NCI-H2107 treated with DMSO at 0.1 percent for 48 hours (cell line): Measurements from ENCODE around the gene RRAGC.
"Not testable (repeated sequence)": the region's sequence is repeated elsewhere in the genome, so short reads cannot be mapped to it uniquely, and the experiment has no call there.

Experiments
- DNase-seq: peaks from one replicate; lab custom pipeline; 2025; ENCODE audit not compliant: unreplicated experiment; lab: John Stamatoyannopoulos, UW

Gene RRAGC

DNA sequence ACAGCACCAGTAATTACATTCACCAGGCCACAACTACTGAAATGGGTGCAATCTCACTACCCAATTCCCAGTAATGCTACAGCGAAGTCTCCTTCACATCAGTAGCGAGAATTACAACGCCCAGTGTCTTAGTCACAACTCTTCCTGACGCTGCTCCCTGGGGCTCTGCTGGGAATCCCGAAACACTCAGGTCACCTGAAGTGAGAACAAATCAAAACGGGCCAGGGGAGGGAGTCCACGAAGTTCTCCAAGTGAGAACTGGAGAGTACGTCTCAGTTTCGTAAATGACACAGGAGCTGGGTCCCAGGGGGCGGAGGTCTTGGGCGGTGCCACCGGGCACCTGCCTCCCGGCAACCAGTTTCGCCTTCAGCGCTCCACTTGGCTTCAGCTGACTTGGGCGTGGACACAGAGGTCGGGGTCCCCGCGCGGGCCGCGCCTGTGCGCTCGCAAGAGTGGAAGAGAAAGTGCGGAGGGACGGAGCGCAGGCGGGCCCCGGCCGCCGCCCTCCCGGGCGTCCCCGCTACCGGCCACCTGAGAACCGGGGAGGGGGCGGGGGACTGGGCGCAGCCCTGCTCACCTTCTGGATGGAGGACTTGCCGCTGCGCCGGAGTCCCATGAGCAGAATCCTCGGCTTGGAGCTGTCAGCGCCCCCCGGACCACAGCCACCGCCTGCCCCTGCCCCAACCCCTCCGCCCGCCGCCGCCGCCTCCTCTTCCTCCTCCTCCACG lies 575 bp downstream of the RRAGC start:
- peak; percentile 100 for DNase-seq

DNA sequence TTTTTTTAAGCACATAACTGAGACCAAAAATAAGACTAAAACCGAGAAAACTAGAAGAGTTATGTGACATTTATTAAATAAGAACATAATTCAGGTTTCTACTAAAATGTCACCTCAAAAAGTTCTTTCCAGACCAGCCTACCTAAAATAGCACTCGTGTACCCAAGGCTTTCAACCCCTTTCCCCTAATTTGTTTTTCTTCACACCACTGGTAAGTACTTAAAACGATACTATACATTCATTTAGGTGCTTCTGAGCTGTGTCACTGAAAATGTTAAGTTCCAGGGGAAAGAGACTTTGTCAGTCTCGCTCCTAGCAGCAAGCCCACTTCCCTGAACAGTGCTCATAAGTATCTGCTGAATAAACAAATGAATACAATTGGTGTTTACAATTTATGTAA lies 6.8 kb downstream of the RRAGC start:
- DNase-seq = no peak

DNA sequence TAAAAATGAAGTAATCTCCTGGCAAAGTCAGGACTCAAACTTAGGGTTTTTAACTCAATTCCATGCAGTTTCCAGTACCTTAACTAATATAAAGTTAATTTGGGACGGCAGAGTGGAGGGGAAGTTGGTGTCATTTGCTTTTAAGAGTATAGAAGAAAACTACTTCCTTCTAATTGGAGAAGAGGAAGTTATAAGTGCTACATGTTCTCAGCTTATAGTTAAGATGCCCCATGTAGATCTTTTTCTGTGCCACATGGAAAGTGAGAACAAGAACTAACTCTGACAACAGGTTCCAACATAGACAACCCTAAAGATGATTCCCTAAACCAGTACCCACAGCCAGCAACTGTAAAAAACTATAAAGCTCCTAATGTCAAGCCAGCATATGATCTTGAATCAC lies 11.5 kb downstream of the RRAGC start:
- no peak for DNase-seq

DNA sequence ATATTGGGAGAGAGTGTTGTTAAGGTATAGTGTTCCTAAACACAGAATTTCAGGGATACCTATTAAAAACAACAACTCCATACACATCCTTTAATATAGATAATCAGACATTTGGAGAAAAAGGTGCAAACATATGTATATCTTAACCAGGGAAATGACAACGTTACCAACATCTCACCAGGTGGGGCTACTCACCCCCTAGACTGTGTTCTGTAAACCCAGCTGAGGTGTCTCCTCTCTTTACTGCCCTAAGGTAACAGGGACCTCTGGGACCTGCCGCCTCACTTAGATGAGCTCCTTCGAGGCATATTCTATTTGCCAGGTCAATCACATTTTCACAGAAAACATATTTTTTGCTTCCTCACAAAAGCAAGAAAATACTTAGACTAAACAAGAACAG lies 13.4 kb downstream of the RRAGC start:
- DNase-seq = no peak

DNA sequence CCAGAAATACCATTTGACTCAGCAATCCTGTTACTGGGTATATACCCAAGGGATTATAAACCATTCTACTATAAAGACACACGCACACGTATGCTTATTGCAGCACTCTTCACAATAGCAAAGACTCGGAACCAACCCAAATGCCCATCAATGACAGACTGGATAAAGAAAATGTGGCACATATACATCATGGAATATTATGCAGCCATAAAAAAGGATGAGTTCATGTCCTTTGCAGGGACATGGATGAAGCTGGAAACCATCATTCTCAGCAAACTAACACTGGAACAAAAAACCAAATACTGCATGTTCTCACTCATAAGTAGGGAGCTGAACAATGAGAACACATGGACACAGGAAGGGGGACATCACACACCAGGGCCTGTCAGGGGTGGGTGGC lies 14.5 kb downstream of the RRAGC start:
- DNase-seq = not testable (repeated sequence)

DNA sequence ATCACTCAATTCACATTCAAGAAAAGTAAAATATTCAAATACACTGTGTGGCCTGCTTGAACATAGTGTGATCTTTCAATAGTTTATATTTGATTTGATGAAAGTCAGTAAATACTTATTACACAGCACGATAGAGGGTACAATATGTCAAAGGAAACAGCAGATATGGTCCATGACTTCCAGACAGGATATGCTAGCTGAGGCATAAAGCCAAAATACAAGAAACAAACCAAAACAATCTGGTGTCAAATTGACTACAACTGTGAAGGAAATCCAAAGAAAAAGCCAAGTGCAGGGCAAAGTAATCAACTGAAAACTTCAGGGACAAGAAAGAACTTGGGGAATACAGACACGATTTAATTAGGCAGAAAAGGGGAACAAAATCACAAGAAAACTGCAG lies 19.3 kb downstream of the RRAGC start:
- DNase-seq = no peak

DNA sequence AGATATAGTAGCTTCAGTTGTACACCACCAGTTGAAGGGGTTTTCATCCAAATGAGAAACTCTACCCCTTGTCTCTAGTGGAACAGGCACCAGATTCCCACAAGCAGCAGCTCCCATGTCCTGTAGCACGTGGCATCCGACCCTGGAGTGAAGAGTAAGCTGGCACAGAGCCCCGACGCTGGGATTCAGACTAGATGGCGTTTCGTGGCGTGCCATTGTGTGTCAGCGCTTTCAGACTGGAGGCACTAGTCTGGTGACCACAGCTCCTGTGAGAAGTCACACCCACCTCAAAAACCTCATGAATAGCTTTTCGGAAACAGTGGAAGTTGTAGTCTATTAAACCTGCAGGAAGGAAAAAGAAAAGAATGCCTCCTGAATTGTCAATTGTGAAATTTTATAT lies 20.2 kb downstream of the RRAGC start:
- no peak for DNase-seq

DNA sequence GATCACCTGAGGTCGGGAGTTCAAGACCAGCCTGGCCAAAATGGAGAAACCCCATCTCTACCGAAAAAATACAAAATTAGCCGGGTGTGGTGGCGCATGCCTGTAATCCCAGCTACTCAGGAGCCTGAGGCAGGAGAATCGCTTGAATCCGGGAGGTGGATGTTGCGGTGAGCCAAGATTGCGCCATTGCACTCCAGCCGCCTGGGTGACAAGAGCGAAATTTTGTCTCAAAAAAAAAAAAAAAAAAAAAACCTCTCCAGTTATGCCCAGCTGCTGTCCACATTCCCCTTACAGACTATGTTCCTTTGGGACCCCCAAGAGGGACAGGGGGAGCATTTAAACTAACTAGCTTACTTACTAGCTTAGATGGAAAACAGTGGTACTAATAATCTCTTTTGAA lies 23.3 kb downstream of the RRAGC start:
- not testable (repeated sequence) for DNase-seq

DNA sequence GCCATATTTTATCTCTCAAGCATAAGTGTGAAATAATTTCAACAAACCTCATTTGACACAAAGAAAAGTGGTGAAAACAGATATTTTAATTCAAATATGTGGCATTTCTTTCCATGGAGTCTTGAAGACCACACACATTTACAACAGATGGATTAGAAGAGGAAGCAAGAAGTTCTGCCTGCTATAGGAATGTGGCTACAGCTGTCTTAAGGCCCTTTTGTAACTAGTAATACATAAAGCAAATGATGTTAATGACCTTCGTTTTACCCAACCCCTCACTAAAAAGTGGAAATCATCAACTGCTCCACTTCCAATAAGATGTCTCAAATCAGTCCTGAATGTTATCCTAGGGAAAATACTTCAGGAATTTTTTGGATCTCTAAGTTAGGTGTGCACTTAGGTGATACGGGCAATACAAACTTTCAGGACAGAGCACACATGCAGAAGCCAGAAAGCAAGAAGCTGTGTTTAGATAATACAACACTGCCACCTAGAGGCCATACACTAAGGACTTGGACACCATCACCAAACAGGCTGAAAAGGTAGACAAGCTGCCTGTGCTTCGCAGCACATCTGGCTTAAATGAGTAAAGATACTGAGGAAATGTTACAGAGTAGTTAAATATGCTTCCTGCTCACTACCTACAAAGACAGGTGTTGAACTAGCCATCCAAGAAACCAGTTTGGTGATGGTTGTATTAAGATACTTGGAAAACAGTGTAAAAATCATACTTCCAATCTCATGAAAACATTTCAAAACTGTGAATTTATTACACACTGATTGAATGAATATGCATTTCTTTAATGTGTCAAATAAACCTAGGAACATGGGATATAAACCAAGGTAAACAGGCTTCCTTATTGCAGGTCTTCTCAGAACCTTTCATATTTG lies 24.4 kb downstream of the RRAGC start:
- peak; percentile 100 for DNase-seq

DNA sequence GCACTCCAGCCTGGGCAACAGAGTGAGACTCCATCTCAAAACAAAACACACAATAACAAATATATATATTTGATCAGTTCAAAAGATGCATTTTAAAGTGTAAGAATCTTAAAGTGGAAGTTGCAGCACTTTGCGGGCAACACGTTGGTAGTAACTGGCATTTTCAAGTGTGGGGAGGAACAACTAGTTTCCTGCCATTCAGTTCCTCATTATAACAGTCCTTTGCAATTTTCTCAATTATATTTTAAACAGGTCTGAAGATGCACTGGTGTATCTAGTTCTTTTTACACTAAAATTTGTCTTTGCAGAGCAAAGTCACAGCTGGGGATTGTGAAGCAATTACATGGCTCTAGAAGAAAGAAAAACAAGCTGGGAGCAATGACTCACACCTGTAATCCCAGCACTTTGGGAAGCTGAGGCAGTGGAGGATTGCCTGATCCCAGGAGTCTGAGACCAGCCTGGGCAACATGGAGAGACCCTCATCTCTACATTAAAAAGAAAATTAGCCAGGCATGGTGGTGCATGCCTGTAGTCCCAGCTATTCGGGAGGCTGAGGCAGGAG lies 25.3 kb downstream of the RRAGC start:
- DNase-seq = no peak

DNA sequence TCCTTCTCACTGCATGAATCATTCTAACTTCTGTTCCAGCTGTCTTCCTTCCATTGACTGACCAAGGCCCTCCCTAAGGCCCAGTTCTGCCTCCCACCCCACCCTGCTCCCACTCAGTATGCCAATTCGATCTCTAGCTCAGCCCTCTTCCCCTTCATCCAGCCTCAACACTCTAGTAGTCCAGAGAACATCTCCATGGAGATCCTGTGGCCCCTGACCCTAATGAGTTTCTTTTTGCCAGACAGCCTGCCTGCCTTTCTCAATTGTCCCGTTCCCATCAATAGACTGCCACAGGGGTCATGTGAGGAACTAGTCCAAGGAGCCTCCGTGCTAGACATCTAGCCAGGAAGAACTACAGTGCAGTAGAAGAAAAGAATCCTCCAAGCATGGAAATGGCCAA lies 26.4 kb downstream of the RRAGC start:
- no peak for DNase-seq

DNA sequence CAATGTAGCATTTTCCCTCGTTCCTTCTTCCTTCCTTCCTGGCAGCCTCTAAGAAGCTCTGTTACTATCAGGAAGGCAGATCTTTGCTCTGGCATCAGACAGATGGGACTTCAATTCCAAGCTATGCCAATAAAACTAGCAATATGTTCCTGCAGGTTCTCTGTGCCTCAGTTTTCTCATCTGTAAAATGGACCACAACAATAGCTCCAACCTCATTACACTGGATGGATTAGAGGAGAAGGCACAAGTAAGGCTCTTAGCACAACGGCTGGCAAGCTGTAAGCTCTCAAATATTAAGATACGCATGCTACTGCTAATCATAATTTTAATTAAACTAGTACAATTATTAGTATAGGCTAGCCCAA lies 27.2 kb downstream of the RRAGC start:
- no peak for DNase-seq

DNA sequence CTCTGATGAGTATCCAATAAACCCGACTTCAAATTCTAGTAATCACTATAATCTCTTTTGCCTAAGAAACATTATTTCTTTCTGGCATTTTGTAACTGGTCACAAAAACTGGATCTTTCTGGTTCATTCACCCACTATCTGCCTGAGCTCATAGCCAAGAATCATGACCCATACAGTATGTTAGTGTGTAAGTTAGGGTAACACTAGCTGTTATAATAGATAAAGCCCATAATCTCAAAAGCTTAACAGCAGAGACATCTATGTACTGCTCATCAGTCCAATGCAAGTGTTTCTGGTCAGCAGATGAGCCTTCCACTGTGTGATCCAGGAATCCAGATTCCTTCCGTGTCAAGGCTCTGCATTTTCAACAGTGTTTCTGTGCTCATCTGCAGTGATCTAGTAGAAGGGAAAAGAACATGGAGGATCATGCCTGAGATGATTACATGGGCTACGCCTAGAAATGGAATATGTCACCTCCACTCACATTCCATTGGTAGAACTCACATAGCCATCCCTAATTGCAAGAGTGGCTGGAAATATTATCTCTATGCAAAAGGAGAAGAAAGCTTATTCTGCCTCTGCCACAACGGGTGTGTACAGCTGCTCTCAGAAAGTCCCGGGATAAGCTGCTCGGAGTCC lies 27.7 kb downstream of the RRAGC start:
- DNase-seq = no peak

DNA sequence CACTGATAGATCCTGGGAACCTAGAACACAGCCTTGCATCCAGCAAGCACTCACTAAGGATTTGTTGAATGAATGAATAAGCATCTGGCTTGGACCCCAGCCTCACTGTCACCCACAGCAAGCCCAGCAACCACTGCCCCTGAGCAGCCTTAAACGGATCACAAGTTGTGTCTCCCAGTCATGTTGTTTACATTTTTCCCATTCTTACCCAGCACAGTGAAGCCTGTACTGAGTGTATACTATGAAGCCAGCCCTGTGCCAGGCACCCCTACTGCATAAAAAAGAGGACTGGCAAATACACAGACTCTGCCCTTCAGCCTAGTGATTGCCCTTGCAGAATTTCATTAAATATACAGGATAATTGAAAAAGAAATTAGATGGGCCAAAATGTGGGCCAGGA lies 30.2 kb downstream of the RRAGC start:
- no peak for DNase-seq

DNA sequence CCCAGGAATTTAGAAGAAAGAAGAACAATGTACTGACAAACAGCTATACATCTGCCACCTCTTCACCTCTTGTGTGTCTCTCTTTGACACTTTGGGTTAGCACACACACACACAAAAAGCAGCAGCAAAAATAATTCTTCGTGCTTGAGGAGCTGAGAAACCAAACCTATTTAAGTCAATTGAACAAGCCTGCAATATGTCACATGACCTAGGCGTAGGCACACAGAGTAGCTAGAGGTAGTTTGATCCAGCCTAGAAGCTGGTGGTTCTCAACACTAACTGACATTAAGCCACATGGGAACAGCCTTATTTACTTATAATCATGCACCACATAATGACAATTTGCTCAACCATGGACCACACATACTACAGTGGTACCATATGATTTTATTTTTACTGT lies 32.3 kb downstream of the RRAGC start:
- DNase-seq = peak; percentile 94

DNA sequence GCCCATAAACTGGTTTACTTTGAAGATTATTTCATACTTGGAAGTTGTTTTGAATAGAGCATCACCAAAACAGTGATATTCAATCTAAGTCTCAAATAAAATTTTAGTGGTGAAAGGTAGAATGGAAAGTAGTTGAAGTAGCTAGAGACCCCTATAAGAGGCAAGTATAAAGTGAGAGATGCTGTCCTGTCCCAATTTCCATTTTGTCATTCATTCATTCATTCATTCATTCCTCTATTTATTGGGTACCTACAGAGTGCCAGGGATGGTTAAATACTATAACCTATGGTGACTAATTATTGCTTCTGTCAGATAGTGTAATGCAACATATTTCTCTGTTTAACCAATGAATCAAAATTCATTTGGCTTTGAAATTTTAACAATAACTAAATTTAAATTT lies 32.7 kb downstream of the RRAGC start:
- no peak for DNase-seq

DNA sequence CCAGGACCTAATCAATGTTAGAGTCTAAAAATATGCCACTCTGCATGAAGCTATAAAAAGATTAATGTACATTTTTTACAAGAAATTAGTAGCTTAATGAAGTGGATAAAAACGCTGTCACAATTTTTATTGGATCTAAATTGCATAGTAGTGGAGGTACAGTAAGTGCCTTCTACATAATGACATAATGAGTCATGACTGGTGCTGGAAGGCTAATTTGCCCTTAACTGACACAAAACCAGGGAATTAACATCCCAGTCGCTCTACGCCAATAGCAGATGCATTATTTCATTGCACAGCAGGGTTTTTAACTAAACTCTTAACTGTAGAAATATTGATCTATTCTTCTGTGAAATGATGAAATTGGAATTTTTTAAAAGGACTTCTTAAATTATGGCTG lies 33.3 kb downstream of the RRAGC start:
- peak; percentile 95 for DNase-seq

DNA sequence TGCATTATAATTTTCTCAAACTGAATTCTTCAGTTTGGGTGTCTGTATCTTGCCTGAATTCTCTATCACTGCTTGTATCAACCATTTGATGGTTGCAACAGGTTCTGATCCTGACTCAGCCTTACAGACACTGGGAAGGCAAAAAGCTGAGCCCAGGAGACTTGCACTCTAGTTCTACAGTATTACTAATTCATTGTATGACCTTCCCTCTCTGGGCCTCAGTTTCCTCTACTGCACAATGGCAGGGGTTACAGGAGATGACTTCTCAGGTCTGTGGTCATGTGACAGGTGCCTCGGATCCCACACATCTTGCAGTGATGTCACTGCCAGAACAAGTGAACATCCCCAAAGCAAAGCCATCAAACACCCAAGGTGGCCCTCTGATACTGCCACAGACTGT lies 38.7 kb downstream of the RRAGC start:
- no peak for DNase-seq

DNA sequence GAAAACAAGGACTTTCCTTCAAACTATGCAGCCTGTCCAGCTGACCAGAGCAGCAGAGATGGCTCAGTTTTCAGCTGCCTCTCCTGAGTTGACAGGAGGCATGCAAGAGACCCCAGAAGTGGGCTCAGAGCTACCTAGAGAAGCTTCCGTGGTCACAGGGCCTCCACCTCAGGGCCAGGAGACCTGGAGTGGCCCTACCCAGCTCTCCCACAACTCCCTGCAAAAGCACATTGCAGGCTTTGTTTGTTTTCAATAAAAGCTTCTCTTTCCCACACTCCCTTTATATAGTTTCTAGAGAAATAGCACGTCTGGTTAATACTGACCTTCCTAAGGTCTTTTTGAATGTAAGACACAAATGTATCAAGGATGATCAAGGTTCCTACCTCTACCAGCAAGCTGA lies 40.1 kb downstream of the RRAGC start:
- DNase-seq = no peak

DNA sequence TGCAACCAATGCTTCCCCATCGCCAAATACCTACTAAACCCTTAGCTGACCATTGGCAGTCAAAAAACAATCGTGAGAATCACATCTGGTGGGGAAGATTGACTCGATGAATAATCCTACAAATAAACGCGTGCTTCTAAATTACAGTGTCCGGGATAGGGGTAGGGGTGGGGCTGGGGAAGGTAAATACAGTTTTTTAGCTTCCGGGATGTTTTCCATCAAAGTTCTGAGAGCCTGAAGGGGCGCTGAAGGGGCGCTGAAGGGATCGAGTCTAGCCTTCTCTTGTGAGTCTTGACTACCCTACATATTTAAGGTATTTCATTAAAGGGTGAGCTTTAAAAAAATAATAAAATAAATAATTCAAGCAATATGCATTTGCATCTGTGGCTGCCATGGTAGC lies 40.5 kb downstream of the RRAGC start:
- DNase-seq = no peak

DNA sequence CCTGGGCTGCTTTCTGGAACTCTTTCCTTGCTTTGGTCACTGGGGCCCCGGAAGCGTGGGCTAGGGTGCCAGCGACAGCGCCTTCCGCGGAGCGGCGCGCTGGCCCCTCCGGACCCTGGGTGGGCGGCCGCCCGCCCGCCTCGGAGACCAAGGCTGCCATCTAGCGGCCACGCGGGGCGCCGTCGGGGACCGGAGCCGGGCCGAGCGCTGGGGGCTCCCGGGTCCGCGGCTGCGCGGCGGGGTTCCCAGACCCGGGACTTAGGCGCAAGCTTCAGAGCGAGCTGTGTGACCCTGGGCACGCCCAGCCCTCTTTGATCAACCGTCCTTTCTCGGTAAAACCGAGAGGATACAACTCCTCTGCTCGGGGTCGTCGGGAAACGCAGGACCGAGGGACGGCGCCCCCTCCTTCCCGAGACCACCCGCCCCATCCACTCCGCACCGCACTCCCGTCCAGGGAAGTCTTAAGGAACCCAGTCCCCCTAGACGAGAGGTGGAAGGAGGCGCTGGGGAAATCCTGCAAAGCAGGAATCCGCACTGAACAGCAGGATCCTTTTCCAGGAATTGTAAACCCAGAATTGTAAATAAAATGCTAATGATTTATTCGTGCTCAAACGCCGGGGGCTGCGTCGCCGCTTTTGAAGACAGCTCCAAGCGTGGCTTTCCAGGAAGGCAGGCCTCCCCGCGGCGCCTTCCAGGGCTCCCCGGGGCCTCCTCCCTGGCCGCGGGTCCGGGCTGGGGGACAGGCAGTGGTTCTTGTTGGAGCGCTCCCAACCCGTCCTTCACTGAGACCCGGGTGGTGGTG lies 41.2 kb downstream of the RRAGC start:
- no peak for DNase-seq
